Measurements from ENCODE around the gene TAF1A.

The TAF1A gene

GRCh38 chr1:222561656-222562055, 28.1 kb downstream of the TAF1A start:
- TF ChIP-seq EZH2phosphoT487 (conservative IDR thresholded peaks at IDR 0.05; ENCODE audit: low read length) (no peak), CTCF (IDR thresholded peaks at IDR 0.05; ENCODE audit: insufficient read depth, low read length, poor library complexity, severe bottlenecking) (no peak)
- no peaks in the 10 kb centered on the region for H3K27me3 ChIP-seq (ENCODE audit: low read length)
- H4K20me1 ChIP-seq (ENCODE audit: low read depth, low read length), result no peaks in the 10 kb centered on the region
- no peaks in the 10 kb centered on the region for H3F3A ChIP-seq (ENCODE audit: insufficient read depth)
- H3K79me2 ChIP-seq (ENCODE audit: insufficient read depth, low read length), result no peaks in the 10 kb centered on the region
- no peak overlapping the region for H3K4me2 ChIP-seq (ENCODE audit: low read depth, low read length, poor library complexity, severe bottlenecking)
- no peaks in the 10 kb centered on the region for H3K9me2 ChIP-seq (replicated peaks; ENCODE audit: insufficient read depth, low read length)
- H2AFZ ChIP-seq (ENCODE audit: low read depth, low read length, severe bottlenecking), result no peak overlapping the region
- H3K36me3 ChIP-seq (ENCODE audit: low read length), result peaks cover 22% of the 10 kb centered on the region; the same call in 1 of the 2 replicates
- H3K27ac ChIP-seq (ENCODE audit: low read depth, low read length), result no peak overlapping the region
- no peaks in the 10 kb centered on the region for H3K9me3 ChIP-seq (ENCODE audit: insufficient read depth, low read length)
- no peak overlapping the region for H3K4me3 ChIP-seq (ENCODE audit: insufficient read depth, low read length, poor library complexity, severe bottlenecking)
- H3K9ac ChIP-seq (ENCODE audit: low read length), result no peak overlapping the region

- Histone ChIP-seq H3K4me3 (ENCODE audit: insufficient read depth, low read length, poor library complexity, severe bottlenecking) (no peak overlapping the region), H3K9ac (ENCODE audit: low read length) (no peak overlapping the region), H3K27ac (ENCODE audit: low read depth, low read length) (no peak overlapping the region), H3K79me2 (ENCODE audit: insufficient read depth, low read length) (no peaks in the 10 kb centered on the region), H3K27me3 (ENCODE audit: low read length) (no peaks in the 10 kb centered on the region), H3F3A (ENCODE audit: insufficient read depth) (no peaks in the 10 kb centered on the region), H4K20me1 (ENCODE audit: low read depth, low read length) (no peaks in the 10 kb centered on the region), H3K9me3 (ENCODE audit: insufficient read depth, low read length) (no peaks in the 10 kb centered on the region), H2AFZ (ENCODE audit: low read depth, low read length, severe bottlenecking) (no peak overlapping the region), H3K4me2 (ENCODE audit: low read depth, low read length, poor library complexity, severe bottlenecking) (no peak overlapping the region), H3K36me3 (ENCODE audit: low read length) (peaks cover 15% of the 10 kb centered on the region; the same call in 1 of the 2 replicates), H3K9me2 (replicated peaks; ENCODE audit: insufficient read depth, low read length) (no peaks in the 10 kb centered on the region)
- TF ChIP-seq CTCF (IDR thresholded peaks at IDR 0.05; ENCODE audit: insufficient read depth, low read length, poor library complexity, severe bottlenecking) (no peak), EZH2phosphoT487 (conservative IDR thresholded peaks at IDR 0.05; ENCODE audit: low read length) (no peak)
Observed at GRCh38 chr1:222557574-222557973, 32.2 kb downstream of the TAF1A start.

GRCh38 chr1:222557148-222557547, 32.6 kb downstream of the TAF1A start:
- no peak overlapping the region for H3K9ac ChIP-seq (ENCODE audit: low read length)
- H3K9me3 ChIP-seq (ENCODE audit: insufficient read depth, low read length), result no peaks in the 10 kb centered on the region
- H3F3A ChIP-seq (ENCODE audit: insufficient read depth), result no peaks in the 10 kb centered on the region
- no peak overlapping the region for H3K27ac ChIP-seq (ENCODE audit: low read depth, low read length)
- no peaks in the 10 kb centered on the region for H4K20me1 ChIP-seq (ENCODE audit: low read depth, low read length)
- no peaks in the 10 kb centered on the region for H3K79me2 ChIP-seq (ENCODE audit: insufficient read depth, low read length)
- TF ChIP-seq CTCF (IDR thresholded peaks at IDR 0.05; ENCODE audit: insufficient read depth, low read length, poor library complexity, severe bottlenecking) (no peak), EZH2phosphoT487 (conservative IDR thresholded peaks at IDR 0.05; ENCODE audit: low read length) (no peak)
- H3K36me3 ChIP-seq (ENCODE audit: low read length), result peaks cover 14% of the 10 kb centered on the region; the same call in 1 of the 2 replicates
- no peak overlapping the region for H2AFZ ChIP-seq (ENCODE audit: low read depth, low read length, severe bottlenecking)
- H3K4me3 ChIP-seq (ENCODE audit: insufficient read depth, low read length, poor library complexity, severe bottlenecking), result no peak overlapping the region
- no peaks in the 10 kb centered on the region for H3K27me3 ChIP-seq (ENCODE audit: low read length)
- H3K9me2 ChIP-seq (replicated peaks; ENCODE audit: insufficient read depth, low read length), result no peaks in the 10 kb centered on the region
- no peak overlapping the region for H3K4me2 ChIP-seq (ENCODE audit: low read depth, low read length, poor library complexity, severe bottlenecking)

All from SU-DHL-6 (cell line).